ENCODE data around the gene HNRNPU.

The HNRNPU gene

DNA sequence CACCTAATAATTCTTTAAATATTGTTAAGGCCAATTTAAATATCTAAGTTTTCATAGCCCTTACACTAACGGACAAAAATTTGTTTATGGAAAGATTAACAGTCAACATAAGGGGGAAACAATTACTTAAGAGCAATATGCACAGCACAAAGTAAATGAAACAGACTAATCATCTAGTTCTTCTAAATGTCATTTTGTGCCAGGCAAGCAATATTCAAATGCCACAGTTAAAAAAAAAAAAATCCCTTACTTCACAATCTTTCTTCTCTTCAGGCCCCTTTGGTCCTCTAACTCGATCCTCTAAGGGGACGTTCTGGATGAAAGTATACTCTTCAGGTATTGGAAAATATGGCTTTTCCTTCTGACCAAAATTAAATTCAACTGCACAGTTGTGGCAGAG, 6.6 kb downstream of the HNRNPU start:
- Histone ChIP-seq H3K36me3 (ENCODE audit: control insufficient read depth in 4 of 4, insufficient read depth in 4 of 4, low read length in 3 of 4) (peaks cover 30 to 85% (median 57%) of the 10 kb centered on the region in 4 experiments), H3K27me3 (replicated peaks in 2 of 5; ENCODE audit: control insufficient read depth in 4 of 5, insufficient read depth in 5 of 5, low read length in 4 of 5) (no peaks in the 10 kb centered on the region), H3K9me3 (ENCODE audit: control extremely low read depth in 1 of 5, control insufficient read depth in 4 of 5, insufficient read depth in 2 of 5, low read depth in 1 of 5, low read length in 4 of 5) (no peaks in the 10 kb centered on the region), H3K27ac (ENCODE audit: insufficient read depth in 1 of 2, low read depth in 1 of 2, low read length in 2 of 2, poor library complexity in 1 of 2, severe bottlenecking in 2 of 2) (peak overlapping the region in 1 of 2 experiments; percentile 6), H3K4me1 (ENCODE audit: control extremely low read depth in 1 of 4, control insufficient read depth in 4 of 4, insufficient read depth in 4 of 4, low read length in 3 of 4) (peaks cover 58 to 95% (median 79%) of the 10 kb centered on the region in 4 experiments), H3K4me3 (ENCODE audit: control insufficient read depth in 1 of 7, extremely low read depth in 1 of 7, insufficient read depth in 4 of 7, low read depth in 2 of 7, low read length in 6 of 7) (no peak overlapping the region)
- no peak for DNase-seq
- ChIA-PET CTCF (interaction anchor here (1.0 to 5.4 kb wide), 4 partner anchors 17 to 185 kb away, joined by 3 to 32 read pairs (median 4); partner anchors contain the start of gene COX20), POLR2A (no interaction called here)
- 94% methylated on average over 2 of the region's 3 CpGs for WGBS (ENCODE audit: insufficient coverage)

DNA sequence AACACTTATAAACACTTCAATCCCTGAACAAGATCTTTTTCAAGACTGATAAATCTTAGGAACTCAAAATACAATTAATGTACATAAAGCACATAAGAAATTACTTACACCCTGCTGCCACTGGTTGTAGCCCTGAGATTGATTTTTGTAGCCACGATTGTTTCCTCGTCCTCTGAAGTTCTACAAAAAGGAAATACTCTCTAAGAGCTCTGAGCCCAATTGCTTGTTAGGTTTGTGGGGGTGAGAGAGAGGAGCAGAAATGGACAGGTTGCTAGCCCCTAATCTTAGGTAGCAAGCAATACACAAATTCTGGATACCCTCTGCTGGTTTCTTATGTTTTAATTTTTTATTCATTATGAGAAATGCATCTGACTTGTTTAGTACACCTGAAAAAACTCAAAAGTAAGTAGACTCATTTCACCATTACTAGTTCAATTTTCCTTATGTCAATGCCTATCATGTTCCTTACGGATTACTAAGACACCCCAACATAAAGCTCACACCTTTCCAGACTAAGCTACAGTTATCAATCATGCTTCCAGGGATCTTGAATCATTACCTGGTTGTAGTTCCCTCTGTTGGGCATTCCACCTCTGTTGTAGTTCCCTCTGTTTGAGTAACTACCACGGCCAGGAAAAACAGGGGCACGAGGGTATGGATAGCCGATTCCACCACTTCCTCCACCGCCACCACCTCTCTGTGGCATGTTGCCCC, 9.3 kb downstream of the HNRNPU start:
- no peaks in the 10 kb centered on the region for H3K27me3 ChIP-seq (replicated peaks in 2 of 5; ENCODE audit: control insufficient read depth in 4 of 5, insufficient read depth in 5 of 5, low read length in 4 of 5)
- DNase-seq = peak in 2 of 3 donors; percentile 37 to 44
- peak overlapping the region in 2 of 7 experiments; percentile 56 to 57 for H3K4me3 ChIP-seq (ENCODE audit: control insufficient read depth in 1 of 7, extremely low read depth in 1 of 7, insufficient read depth in 4 of 7, low read depth in 2 of 7, low read length in 6 of 7)
- no peaks in the 10 kb centered on the region for H3K9me3 ChIP-seq (ENCODE audit: control extremely low read depth in 1 of 5, control insufficient read depth in 4 of 5, insufficient read depth in 2 of 5, low read depth in 1 of 5, low read length in 4 of 5)
- ChIA-PET POLR2A (interaction anchor here (8.0 kb wide), 1 partner anchor 20 kb away, joined by 42 read pairs; the partner anchor contains the start of gene COX20), CTCF (interaction anchor here (1.3 to 5.4 kb wide), 4 partner anchors 10 to 187 kb away, joined by 4 to 32 read pairs (median 8); partner anchors contain the start of genes COX20 and HNRNPU)
- 86% methylated on average over 1 of the region's 7 CpGs for WGBS (ENCODE audit: insufficient coverage)
- H3K27ac ChIP-seq (ENCODE audit: insufficient read depth in 1 of 2, low read depth in 1 of 2, low read length in 2 of 2, poor library complexity in 1 of 2, severe bottlenecking in 2 of 2) = peak overlapping the region in 1 of 2 experiments; percentile 51
- H3K36me3 ChIP-seq (ENCODE audit: control insufficient read depth in 4 of 4, insufficient read depth in 4 of 4, low read length in 3 of 4) = peaks cover 29 to 91% (median 68%) of the 10 kb centered on the region in 4 experiments
- peaks cover 43 to 80% (median 59%) of the 10 kb centered on the region in 4 experiments for H3K4me1 ChIP-seq (ENCODE audit: control extremely low read depth in 1 of 4, control insufficient read depth in 4 of 4, insufficient read depth in 4 of 4, low read length in 3 of 4)

DNA sequence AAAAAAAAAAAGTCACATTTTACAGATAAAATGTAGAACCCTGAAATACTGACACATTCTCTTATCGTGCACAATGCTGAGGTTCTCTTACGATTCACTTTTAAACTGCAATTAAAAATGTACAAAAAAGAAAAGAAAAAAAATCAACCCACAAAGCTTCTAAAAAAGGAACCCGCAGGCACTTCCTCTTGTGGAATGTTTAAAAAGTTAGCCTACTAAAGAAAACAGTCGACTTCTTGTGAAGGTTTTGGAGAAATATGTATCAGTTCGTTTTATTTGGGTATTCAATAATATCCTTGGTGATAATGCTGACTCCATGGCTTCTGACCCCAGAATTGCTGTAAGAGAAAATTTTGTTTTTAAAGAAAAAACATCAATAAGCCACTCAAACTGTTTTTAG, 10.2 kb downstream of the HNRNPU start:
- POLR2A ChIA-PET = interaction anchor here (0.5 to 8.0 kb wide), 4 partner anchors 8 to 57 kb away, joined by 3 to 42 read pairs (median 3); partner anchors contain the start of gene COX20
- WGBS (ENCODE audit: insufficient coverage) = no CpG with 5 or more reads among the region's 5 CpGs

DNA sequence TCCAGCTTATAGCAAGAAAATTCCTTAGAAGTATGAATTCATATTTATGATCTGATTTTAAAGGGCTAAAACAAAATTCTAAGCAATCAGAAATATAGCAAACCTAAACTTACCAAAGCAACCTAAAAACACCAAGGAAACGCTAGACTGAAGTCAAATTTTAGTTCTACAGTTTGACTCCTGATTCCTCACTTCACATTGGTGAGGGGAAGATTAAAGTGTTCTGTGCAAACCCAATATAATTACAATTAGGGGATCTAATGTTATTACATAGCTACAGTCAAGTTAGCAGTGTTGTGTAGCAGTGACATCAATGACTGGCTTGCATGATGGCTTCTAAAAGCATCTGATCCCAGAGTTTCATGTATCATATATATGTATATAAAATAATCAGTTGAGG, 11.6 kb downstream of the HNRNPU start:
- ChIA-PET CTCF (interaction anchor here (1.4 to 2.4 kb wide), 5 partner anchors 9 to 190 kb away, joined by 3 to 8 read pairs (median 7); no protein-coding TSS in a partner anchor), POLR2A (interaction anchor here (0.6 to 8.0 kb wide), 2 partner anchors 18 to 443 kb away, joined by 3 to 42 read pairs; partner anchors contain the start of gene COX20)
- DNase-seq = no peak
- no peak overlapping the region for H3K27ac ChIP-seq (ENCODE audit: insufficient read depth in 1 of 2, low read depth in 1 of 2, low read length in 2 of 2, poor library complexity in 1 of 2, severe bottlenecking in 2 of 2)
- no peaks in the 10 kb centered on the region for H3K9me3 ChIP-seq (ENCODE audit: control extremely low read depth in 1 of 5, control insufficient read depth in 4 of 5, insufficient read depth in 2 of 5, low read depth in 1 of 5, low read length in 4 of 5)
- WGBS (ENCODE audit: insufficient coverage) = no CpG with 5 or more reads among the region's 1 CpG
- H3K4me1 ChIP-seq (ENCODE audit: control extremely low read depth in 1 of 4, control insufficient read depth in 4 of 4, insufficient read depth in 4 of 4, low read length in 3 of 4) = peaks cover 38 to 59% (median 44%) of the 10 kb centered on the region in 4 experiments
- no peak overlapping the region for H3K4me3 ChIP-seq (ENCODE audit: control insufficient read depth in 1 of 7, extremely low read depth in 1 of 7, insufficient read depth in 4 of 7, low read depth in 2 of 7, low read length in 6 of 7)
- H3K27me3 ChIP-seq (replicated peaks in 2 of 5; ENCODE audit: control insufficient read depth in 4 of 5, insufficient read depth in 5 of 5, low read length in 4 of 5) = no peaks in the 10 kb centered on the region
- peaks cover 30 to 91% (median 56%) of the 10 kb centered on the region in 4 experiments for H3K36me3 ChIP-seq (ENCODE audit: control insufficient read depth in 4 of 4, insufficient read depth in 4 of 4, low read length in 3 of 4)

More for the DNA sequence above, 10.2 kb downstream of the HNRNPU start:
- no peaks in the 10 kb centered on the region for H3K9me3 ChIP-seq (ENCODE audit: control extremely low read depth in 1 of 5, control insufficient read depth in 4 of 5, insufficient read depth in 2 of 5, low read depth in 1 of 5, low read length in 4 of 5)
- peaks cover 43 to 73% (median 52%) of the 10 kb centered on the region in 4 experiments for H3K4me1 ChIP-seq (ENCODE audit: control extremely low read depth in 1 of 4, control insufficient read depth in 4 of 4, insufficient read depth in 4 of 4, low read length in 3 of 4)
- peak overlapping the region in 2 of 7 experiments; percentile 25 to 57 for H3K4me3 ChIP-seq (ENCODE audit: control insufficient read depth in 1 of 7, extremely low read depth in 1 of 7, insufficient read depth in 4 of 7, low read depth in 2 of 7, low read length in 6 of 7)
- H3K27ac ChIP-seq (ENCODE audit: insufficient read depth in 1 of 2, low read depth in 1 of 2, low read length in 2 of 2, poor library complexity in 1 of 2, severe bottlenecking in 2 of 2) = peak overlapping the region; percentile 33 to 56
- CTCF ChIA-PET = interaction anchor here (1.1 to 2.4 kb wide), 6 partner anchors 8 to 18 kb away, joined by 3 to 8 read pairs (median 4); partner anchors contain the start of gene HNRNPU
- DNase-seq = peak in 2 of 3 donors; percentile 40 to 47
- H3K27me3 ChIP-seq (replicated peaks in 2 of 5; ENCODE audit: control insufficient read depth in 4 of 5, insufficient read depth in 5 of 5, low read length in 4 of 5) = no peaks in the 10 kb centered on the region
- peaks cover 30 to 91% (median 65%) of the 10 kb centered on the region in 4 experiments for H3K36me3 ChIP-seq (ENCODE audit: control insufficient read depth in 4 of 4, insufficient read depth in 4 of 4, low read length in 3 of 4)

DNA sequence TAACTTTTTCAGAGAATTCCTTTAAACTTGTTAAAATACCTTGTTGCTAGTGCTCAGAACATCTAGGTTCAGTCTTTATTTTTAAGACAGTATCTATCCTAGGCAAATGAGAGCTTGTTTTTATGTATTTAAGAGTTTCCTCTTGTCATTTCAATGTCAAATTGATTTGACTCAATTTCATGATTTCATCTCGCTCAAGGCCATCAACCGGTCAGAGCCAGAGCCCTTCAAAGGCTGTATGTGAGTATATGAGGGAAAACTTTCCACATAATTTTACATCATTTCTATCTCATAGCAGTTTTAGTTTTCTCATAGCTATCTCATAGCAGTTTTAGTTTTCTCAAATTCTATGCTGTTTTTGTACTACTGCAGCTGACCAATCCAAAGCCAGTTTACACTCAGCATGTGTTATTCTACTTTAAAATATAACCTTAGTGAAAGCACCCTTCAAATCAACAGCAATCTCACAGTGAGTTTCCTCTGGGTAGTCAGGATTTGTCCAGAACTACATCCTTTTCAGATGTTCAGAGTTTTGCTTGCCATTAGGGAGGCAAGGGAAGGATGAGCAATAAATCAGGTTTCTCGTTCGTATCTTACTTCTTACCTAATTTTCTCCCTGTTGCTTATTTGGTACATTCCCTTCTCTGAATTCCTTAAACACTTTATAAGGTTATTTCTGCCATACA, 12.7 kb downstream of the HNRNPU start:
- Histone ChIP-seq H3K27ac (ENCODE audit: insufficient read depth in 1 of 2, low read depth in 1 of 2, low read length in 2 of 2, poor library complexity in 1 of 2, severe bottlenecking in 2 of 2) (no peak overlapping the region), H3K9me3 (ENCODE audit: control extremely low read depth in 1 of 5, control insufficient read depth in 4 of 5, insufficient read depth in 2 of 5, low read depth in 1 of 5, low read length in 4 of 5) (no peaks in the 10 kb centered on the region), H3K4me1 (ENCODE audit: control extremely low read depth in 1 of 4, control insufficient read depth in 4 of 4, insufficient read depth in 4 of 4, low read length in 3 of 4) (peaks cover 32 to 49% (median 36%) of the 10 kb centered on the region in 4 experiments), H3K4me3 (ENCODE audit: control insufficient read depth in 1 of 7, extremely low read depth in 1 of 7, insufficient read depth in 4 of 7, low read depth in 2 of 7, low read length in 6 of 7) (no peak overlapping the region), H3K36me3 (ENCODE audit: control insufficient read depth in 4 of 4, insufficient read depth in 4 of 4, low read length in 3 of 4) (peaks cover 25 to 90% (median 50%) of the 10 kb centered on the region in 4 experiments), H3K27me3 (replicated peaks in 2 of 5; ENCODE audit: control insufficient read depth in 4 of 5, insufficient read depth in 5 of 5, low read length in 4 of 5) (no peaks in the 10 kb centered on the region)
- no peak for DNase-seq
- no CpG with 5 or more reads among the region's 4 CpGs for WGBS (ENCODE audit: insufficient coverage)
- POLR2A ChIA-PET = interaction anchor here (1.3 to 8.0 kb wide), 2 partner anchors 14 to 17 kb away, joined by 3 to 42 read pairs; partner anchors contain the start of gene COX20
- CTCF ChIA-PET = interaction anchor here (1.6 to 2.4 kb wide), 3 partner anchors 10 to 15 kb away, joined by 3 to 12 read pairs (median 7); partner anchors contain the start of gene COX20

DNA sequence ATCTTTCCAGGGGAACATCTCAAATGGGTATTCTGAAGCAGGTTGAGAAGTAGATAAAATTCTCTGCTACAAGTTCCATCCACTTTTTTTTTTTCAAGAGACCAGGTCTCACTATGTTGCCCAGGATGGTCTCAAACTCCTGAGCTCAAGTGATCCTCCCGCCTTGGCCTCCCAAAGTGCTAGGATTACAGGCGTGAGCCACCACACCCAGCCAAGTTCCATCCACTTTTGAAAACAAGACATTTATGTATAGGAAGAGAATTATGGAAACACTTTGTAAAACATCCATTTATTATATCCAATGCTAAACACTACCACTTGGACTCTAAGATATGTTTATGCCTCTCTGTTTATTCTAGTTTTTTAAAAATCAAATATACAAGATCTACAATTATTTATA, 13.4 kb downstream of the HNRNPU start:
- POLR2A ChIA-PET = interaction anchor here (1.2 to 8.0 kb wide), 4 partner anchors 11 to 16 kb away, joined by 3 to 42 read pairs (median 4); partner anchors contain the start of gene COX20
- Histone ChIP-seq H3K4me3 (ENCODE audit: control insufficient read depth in 1 of 7, extremely low read depth in 1 of 7, insufficient read depth in 4 of 7, low read depth in 2 of 7, low read length in 6 of 7) (no peak overlapping the region), H3K4me1 (ENCODE audit: control extremely low read depth in 1 of 4, control insufficient read depth in 4 of 4, insufficient read depth in 4 of 4, low read length in 3 of 4) (peaks cover 26 to 41% (median 28%) of the 10 kb centered on the region in 4 experiments), H3K27me3 (replicated peaks in 2 of 5; ENCODE audit: control insufficient read depth in 4 of 5, insufficient read depth in 5 of 5, low read length in 4 of 5) (no peaks in the 10 kb centered on the region), H3K36me3 (ENCODE audit: control insufficient read depth in 4 of 4, insufficient read depth in 4 of 4, low read length in 3 of 4) (peaks cover 24 to 89% (median 50%) of the 10 kb centered on the region in 4 experiments), H3K9me3 (ENCODE audit: control extremely low read depth in 1 of 5, control insufficient read depth in 4 of 5, insufficient read depth in 2 of 5, low read depth in 1 of 5, low read length in 4 of 5) (no peaks in the 10 kb centered on the region), H3K27ac (ENCODE audit: insufficient read depth in 1 of 2, low read depth in 1 of 2, low read length in 2 of 2, poor library complexity in 1 of 2, severe bottlenecking in 2 of 2) (no peak overlapping the region)
- no CpG with 5 or more reads among the region's 2 CpGs for WGBS (ENCODE audit: insufficient coverage)
- DNase-seq = no peak
- CTCF ChIA-PET = interaction anchor here (1.7 to 2.4 kb wide), 2 partner anchors 8 to 14 kb away, joined by 5 to 12 read pairs; partner anchors contain the start of gene COX20
